GM12865 (cell line): ENCODE data around the gene SLC8A2.
A peak's percentile ranks its signal among the peaks of the same experiment; 100 is the strongest.

Experiments
- DNase-seq: peaks from one replicate; pipeline ENCODE4 v3.0.0; 2010; ENCODE audit warnings: low read depth
- H3K4me3 ChIP-seq: 2 replicates; pipeline ENCODE4 v1.5.1; 2011; ENCODE audit warnings: mild to moderate bottlenecking, low read depth, low read length, control low read depth
- CTCF ChIP-seq: IDR thresholded peaks from 2 replicates; pipeline ENCODE4 v1.5.1; 2011; ENCODE audit warnings: low read length, control low read depth, low read depth, inconsistent platforms; ENCODE audit not compliant: insufficient read depth; ENCODE audit errors: missing control alignments

The SLC8A2 gene

GRCh38 chr19:47405197-47405550 lies 66.5 kb downstream of the SLC8A2 start:
- no peak for TF ChIP-seq CTCF
- no peak overlapping the region for H3K4me3 ChIP-seq
- no peak for DNase-seq

GRCh38 chr19:47404334-47405196 lies 67.1 kb downstream of the SLC8A2 start:
- no peak for TF ChIP-seq CTCF
- DNase-seq: no peak
- no peak overlapping the region for H3K4me3 ChIP-seq

GRCh38 chr19:47402504-47402903 lies 69.2 kb downstream of the SLC8A2 start:
- no peak overlapping the region for H3K4me3 ChIP-seq
- no peak for DNase-seq
- no peak for TF ChIP-seq CTCF

GRCh38 chr19:47398707-47399597 lies 72.7 kb downstream of the SLC8A2 start:
- no peak for DNase-seq
- H3K4me3 ChIP-seq: no peak overlapping the region
- TF ChIP-seq CTCF: no peak

- DNase-seq: peak; percentile 80
- peak; percentile 94 for TF ChIP-seq CTCF
- H3K4me3 ChIP-seq: no peak overlapping the region
These were observed 80.0 kb downstream of the SLC8A2 start for GRCh38 chr19:47391510-47392223.

GRCh38 chr19:47390533-47391488 lies 80.9 kb downstream of the SLC8A2 start:
- TF ChIP-seq CTCF: no peak
- H3K4me3 ChIP-seq: no peak overlapping the region
- DNase-seq: peak; percentile 59
